Hepatocyte (in vitro differentiated cells): Measurements from ENCODE around the gene HS3ST5.

Source experiments
- EZH2 ChIP-seq: fragments of 200-600 bp; sonication (generic); IDR thresholded peaks from 2 replicates; pipeline ENCODE4 v1.6.1; 2016; ENCODE audit warnings: antibody characterized with exemption, mild to moderate bottlenecking, borderline replicate concordance
- TF ChIP-seq, protein P1 (sequence below): fragments of 200-600 bp; sonication (generic); IDR thresholded peaks from 2 replicates; pipeline ENCODE4 v1.5.1; 2016; ENCODE audit warnings: antibody characterized with exemption, mild to moderate bottlenecking; ENCODE audit not compliant: poor library complexity

DNA sequence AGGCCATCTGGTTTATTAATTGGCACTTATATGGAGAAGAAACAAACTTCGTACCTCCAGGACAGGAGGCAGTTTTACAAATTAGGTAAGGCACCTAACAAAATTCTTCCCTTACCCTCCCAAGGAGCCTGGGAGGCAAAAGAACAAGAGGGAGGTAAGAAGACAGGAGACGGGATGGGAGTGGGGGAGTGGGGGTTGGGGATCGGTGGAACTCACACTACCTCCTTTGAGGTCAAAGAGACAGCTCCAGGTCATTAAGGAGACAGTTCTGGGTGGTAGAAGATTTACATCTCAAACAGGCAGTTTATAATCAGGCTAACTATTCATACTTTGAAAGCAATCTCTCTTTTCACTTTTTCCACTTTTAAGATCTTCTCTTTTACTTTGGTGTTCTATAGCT, 259.6 kb downstream of the HS3ST5 start:
- TF ChIP-seq EZH2 = no peak
- TF ChIP-seq, protein P1, sequence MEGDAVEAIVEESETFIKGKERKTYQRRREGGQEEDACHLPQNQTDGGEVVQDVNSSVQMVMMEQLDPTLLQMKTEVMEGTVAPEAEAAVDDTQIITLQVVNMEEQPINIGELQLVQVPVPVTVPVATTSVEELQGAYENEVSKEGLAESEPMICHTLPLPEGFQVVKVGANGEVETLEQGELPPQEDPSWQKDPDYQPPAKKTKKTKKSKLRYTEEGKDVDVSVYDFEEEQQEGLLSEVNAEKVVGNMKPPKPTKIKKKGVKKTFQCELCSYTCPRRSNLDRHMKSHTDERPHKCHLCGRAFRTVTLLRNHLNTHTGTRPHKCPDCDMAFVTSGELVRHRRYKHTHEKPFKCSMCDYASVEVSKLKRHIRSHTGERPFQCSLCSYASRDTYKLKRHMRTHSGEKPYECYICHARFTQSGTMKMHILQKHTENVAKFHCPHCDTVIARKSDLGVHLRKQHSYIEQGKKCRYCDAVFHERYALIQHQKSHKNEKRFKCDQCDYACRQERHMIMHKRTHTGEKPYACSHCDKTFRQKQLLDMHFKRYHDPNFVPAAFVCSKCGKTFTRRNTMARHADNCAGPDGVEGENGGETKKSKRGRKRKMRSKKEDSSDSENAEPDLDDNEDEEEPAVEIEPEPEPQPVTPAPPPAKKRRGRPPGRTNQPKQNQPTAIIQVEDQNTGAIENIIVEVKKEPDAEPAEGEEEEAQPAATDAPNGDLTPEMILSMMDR = no peak
